ENCODE data around the gene ABHD17B.
A peak's percentile ranks its signal among the peaks of the same experiment; 100 is the strongest.

Gene ABHD17B

GRCh38 chr9:71884005-71884404, 27.0 kb downstream of the ABHD17B start:
- no peak for FAIRE-seq

GRCh38 chr9:71879644-71880174, 31.3 kb downstream of the ABHD17B start:
- DNase-seq (ENCODE audit: extremely low spot score, insufficient read length, low read depth), result no peak
- FAIRE-seq, result peak; percentile 36

More at GRCh38 chr9:71884005-71884404, 27.0 kb downstream of the ABHD17B start:
- no peak for DNase-seq (ENCODE audit: extremely low spot score, insufficient read length, low read depth)

DNA sequence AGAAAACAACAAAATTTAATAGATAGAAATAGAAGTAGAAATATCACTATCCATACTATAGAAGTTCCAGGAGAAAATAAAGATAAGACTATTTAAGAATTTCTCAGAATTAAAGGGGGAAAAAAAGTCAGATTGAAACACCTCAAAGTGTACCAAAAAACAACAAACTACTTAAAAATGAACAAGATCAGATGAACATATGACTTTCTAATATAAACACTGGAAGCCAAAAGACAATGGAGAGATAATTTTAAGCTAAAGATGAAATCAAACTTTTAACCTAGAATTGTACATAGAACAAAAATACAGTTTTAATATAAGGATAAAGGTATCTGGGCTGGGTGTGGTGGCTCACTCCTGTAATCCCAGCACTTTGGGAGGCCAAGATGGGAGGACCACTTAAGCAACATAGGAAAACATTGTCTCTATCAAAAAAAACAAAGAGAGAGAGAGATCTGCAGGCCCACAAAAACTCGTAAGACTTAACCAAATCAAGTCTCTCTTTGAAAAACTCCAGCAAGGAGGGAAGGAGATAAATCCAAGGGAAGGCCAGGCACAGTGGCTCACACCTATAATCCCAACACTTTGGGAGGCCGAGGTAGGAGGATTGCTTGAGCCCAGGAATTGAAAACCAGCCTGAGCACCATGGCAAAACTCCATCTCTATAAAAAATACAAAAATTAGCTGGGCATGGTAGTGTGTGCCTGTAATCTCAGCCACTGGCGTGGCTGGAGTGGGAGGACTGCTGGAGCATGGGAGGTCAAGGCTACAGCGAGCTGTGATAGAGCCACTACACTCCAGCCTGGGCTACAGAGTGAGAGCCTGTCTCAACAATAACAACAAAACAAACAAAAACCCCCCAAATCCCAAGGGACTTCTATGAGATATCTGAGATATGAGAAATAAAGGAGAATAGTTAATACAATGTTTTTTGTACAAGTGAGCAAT, 32.4 kb downstream of the ABHD17B start:
- DNase-seq (ENCODE audit: extremely low spot score, insufficient read length, low read depth) (no peak), FAIRE-seq (no peak)

- FAIRE-seq, result peak; percentile 39
- no peak for DNase-seq (ENCODE audit: extremely low spot score, insufficient read length, low read depth)
Measured at GRCh38 chr9:71876829-71877228, 34.2 kb downstream of the ABHD17B start.

DNA sequence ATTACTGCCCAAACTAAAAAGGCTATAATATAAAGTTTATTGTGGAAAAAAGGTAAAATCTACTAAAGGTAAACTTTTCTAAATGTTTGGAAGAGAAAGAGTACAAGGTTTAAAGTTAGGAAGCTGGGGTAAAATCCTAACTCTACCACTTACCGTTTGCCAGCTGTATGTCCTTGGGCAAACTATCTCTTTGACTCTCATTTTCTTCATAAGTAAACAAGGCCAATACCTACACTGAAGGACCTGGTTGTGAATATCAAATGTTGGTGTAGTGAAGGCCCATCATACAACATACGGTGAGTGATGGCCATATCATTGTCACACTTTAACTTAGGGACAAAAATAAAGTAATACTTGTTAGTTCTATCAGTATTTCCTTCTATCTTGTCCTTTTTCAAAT, 34.9 kb downstream of the ABHD17B start:
- no peak for DNase-seq (ENCODE audit: extremely low spot score, insufficient read length, low read depth)
- no peak for FAIRE-seq

DNA sequence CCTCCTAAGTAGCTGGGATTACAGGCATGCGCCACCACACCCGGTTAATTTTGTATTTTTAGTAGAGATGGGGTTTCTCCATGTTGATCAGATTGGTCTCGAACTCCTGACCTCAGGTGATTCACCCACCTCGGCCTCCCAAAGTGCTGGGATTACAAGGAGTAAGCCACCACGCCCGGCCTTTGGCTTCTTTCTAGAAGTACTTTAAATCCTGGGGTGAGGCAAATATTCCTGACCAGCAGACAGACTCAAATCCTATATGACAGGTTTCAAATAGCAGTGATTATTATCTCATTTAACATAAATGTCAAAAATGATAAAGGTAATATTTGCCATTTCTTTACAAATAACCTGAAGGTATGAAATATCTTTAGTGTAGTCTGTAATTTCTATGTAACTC, 35.6 kb downstream of the ABHD17B start:
- DNase-seq (ENCODE audit: extremely low spot score, insufficient read length, low read depth) (no peak), FAIRE-seq (peak; percentile 51)

DNA sequence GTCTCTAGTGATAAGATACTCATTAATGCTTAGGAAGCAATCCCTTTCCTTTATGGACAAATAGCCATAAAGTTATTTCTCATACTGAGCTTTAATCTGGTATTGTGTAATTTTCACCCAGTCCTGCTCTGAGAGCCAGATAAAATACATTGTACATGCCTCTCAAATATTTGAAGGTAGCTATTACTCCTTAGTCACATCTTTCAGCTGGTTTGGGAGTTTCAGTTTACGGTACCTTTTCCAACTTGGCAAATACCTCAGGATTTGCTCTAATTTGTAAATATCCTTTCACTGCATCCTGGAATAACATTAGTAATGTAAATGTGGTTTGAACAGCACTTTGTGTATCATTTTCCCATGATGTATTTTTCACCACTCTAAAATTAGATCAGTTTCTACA, 47.4 kb downstream of the ABHD17B start:
- DNase-seq (ENCODE audit: extremely low spot score, insufficient read length, low read depth) (no peak), FAIRE-seq (no peak)

DNA sequence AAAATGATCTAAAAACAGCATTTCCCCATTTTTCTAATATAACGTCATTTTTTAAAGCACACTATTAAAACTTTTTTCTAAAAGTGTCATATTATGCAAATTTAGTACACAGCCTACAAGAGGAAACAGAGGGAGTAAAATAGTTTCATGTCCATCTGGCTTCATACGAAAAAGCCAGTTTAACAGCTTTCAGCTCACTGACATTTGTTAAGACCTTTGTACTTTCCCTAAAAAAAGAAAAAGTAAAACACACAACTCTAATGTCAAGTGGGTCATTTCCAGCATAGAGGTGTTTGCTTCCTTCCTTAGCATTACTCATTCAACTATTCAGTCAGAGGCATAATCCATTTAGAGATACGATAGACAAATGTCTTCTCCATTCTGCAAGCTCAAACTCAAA, 49.4 kb downstream of the ABHD17B start:
- FAIRE-seq, result peak; percentile 18
- no peak for DNase-seq (ENCODE audit: extremely low spot score, insufficient read length, low read depth)

DNA sequence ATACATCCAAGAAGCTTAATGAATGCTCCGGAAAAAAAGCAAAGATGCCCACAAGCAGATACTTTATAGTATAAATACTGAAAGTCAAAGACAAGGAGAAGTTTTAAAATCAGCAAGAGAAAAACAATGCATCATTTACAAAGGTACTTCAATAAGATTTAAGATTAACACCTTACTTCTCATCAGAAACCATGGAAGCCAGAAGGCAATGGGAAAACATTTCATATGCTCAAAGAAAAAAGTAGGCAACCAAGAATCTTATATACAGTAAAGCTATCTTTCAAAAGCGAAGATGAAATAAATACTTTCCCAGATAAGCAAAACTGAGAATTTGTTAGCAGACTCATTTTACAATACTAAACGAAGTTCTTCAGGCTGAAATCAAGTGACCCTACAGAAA, 51.1 kb downstream of the ABHD17B start:
- DNase-seq (ENCODE audit: extremely low spot score, insufficient read length, low read depth) (no peak), FAIRE-seq (peak; percentile 12)

DNA sequence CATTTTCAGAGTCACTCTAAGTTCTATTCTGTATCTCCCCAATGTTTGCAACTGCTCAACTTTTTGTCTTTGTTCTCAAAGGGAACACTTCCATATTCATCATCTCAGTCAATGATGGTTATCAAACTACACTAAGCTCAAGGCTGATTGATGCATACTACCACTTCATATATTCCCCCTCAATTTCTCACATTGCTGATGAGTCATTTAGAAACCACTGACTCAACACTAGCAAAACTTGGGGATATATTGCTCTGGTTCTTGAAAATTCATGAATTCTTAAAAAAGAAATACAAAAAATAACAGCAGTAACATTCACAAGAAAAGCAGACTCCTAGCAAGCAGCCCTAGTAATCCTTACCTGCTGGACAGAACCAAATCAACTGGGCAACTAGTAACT, 52.2 kb downstream of the ABHD17B start:
- FAIRE-seq, result peak; percentile 53
- no peak for DNase-seq (ENCODE audit: extremely low spot score, insufficient read length, low read depth)

DNA sequence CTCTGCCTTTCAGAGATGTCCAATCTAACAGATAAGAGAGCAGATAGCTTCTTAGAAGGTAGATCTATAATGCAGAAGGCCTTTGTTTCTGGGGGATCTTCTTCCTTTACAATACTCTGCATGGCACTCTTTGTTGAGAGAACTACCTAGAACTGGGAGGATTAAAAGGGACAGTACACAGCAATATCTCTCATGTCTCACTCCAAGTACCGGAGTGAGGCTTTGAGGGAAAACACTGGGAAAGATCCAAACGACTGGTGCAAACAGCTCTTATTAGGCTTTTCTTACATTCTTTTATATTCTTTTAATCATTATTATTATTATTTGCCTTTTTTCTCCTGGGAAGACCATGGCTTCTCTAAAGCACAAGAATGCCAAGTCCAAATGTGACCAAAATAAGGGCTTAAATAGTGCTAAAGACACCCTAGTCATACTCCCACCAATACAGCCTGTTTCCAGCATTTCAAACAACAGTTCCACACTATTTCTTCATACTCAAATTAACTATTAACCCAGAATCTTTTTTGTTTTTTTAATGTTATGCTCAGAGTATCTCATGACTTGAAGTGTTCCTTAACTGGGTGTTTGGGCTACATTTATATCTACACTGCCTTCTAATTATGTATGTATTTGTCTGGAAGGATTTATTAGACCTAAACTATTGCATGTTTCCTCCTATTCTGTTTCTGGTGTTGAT, 52.7 kb downstream of the ABHD17B start:
- no peak for FAIRE-seq
- no peak for DNase-seq (ENCODE audit: extremely low spot score, insufficient read length, low read depth)

GRCh38 chr9:71857159-71857558, 53.8 kb downstream of the ABHD17B start:
- DNase-seq (ENCODE audit: extremely low spot score, insufficient read length, low read depth), result no peak
- no peak for FAIRE-seq

DNA sequence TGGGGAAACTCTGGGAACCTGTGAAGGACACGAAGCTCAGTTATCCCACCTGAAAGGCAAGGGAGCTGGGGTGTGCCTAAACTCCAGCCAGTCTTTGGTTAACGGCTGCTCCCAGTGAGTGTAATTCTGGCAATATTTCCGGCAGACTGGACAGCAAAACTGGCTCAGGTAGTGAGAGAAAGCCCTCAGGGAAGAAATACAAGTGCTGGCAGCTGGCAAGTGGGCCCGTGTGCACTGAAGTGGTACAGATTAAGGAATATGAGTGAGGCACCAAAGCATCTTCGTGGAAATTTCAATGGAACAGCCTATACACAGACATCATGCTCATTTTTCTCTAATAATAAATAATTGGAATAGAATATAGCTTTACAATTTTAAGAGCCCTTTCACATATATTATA, 56.2 kb downstream of the ABHD17B start:
- FAIRE-seq (no peak), DNase-seq (ENCODE audit: extremely low spot score, insufficient read length, low read depth) (no peak)

- DNase-seq (ENCODE audit: extremely low spot score, insufficient read length, low read depth), result no peak
- FAIRE-seq, result no peak
Measured at GRCh38 chr9:71853084-71853483, 57.9 kb downstream of the ABHD17B start.

- no peak for DNase-seq (ENCODE audit: extremely low spot score, insufficient read length, low read depth)
- no peak for FAIRE-seq
Measured at GRCh38 chr9:71850996-71851395, 60.0 kb downstream of the ABHD17B start.

DNA sequence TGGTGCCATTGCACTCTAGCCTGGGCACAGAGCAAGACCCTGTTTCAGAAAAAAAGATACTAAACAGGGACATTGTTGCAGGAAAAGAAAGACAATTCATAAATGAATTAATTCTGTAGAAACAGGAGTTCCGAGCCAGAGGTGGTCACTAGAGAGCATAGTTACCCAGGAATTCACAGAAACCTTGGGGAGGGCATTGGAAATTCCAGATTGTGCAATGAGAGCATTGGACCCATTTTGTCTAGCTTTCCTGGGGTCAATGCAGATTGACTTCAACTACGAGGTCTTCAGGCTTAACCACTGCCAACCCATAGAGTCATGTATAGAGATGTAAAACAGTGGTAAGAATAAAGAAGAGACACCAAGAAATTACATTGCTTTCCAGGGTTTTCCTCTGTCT, 63.1 kb downstream of the ABHD17B start:
- DNase-seq (ENCODE audit: extremely low spot score, insufficient read length, low read depth) (no peak), FAIRE-seq (no peak)

- DNase-seq (ENCODE audit: extremely low spot score, insufficient read length, low read depth), result no peak
- FAIRE-seq, result no peak
Measured at GRCh38 chr9:71844808-71845207, 66.2 kb downstream of the ABHD17B start.

DNA sequence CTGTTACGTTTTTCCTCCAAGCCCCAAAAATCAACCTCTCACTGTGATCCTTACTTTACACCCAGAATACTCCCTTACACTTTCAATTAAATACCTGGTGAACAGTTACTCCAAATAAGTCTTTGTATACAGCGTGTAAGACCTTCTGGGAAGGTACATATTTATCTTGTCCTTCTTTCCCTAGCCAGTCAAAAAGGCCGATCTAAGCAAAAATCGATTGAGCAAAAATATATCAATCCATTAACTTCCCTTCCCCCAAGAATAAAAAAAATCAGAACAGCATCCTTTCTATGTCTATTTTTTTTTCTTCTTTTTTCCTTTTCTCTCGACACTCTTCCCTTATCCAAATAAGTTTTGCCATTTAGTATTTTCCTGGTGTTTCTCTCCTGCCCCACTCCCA, 71.3 kb downstream of the ABHD17B start:
- FAIRE-seq, result no peak
- no peak for DNase-seq (ENCODE audit: extremely low spot score, insufficient read length, low read depth)

- DNase-seq (ENCODE audit: extremely low spot score, insufficient read length, low read depth) (no peak), FAIRE-seq (no peak)
Measured at GRCh38 chr9:71835596-71835995, 75.4 kb downstream of the ABHD17B start.

DNA sequence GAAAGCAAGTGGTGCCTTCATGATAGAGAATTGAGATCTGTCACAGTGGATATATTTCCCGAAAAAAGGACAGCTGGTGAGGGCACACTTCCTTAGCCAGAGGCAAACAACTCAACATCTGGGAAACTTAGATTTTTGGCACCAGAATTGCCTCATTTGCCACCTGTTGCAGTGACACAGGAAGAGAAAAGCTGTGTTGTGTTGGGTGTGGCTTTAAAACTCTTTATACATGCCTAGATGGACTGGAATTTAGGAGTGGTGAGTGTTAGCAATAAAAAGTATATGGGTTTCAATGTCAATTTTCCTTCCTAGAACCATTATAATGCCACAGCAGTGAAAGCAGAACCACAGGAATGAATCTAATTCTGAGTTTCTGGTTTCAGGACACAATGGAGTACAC, 80.1 kb downstream of the ABHD17B start:
- no peak for FAIRE-seq
- no peak for DNase-seq (ENCODE audit: extremely low spot score, insufficient read length, low read depth)

GRCh38 chr9:71830153-71830552, 80.8 kb downstream of the ABHD17B start:
- FAIRE-seq (no peak), DNase-seq (ENCODE audit: extremely low spot score, insufficient read length, low read depth) (no peak)

Measured in GM18507 (cell line).